Fibroblast of skin of right quadriceps (primary cell): ENCODE results near the gene MMP1.
"Not testable (repeated sequence)": the region's sequence is repeated elsewhere in the genome, so short reads cannot be mapped to it uniquely, and the experiment has no call there.

Experiments
- DNase-seq: peaks from one replicate; pipeline ENCODE4 v3.0.0-alpha.2; 2013

Gene MMP1

GRCh38 chr11:102760344-102761035 lies 37.5 kb downstream of the MMP1 start:
- peak; percentile 97 for DNase-seq

- peak; percentile 55 for DNase-seq
Observed at GRCh38 chr11:102757823-102758549, 40.0 kb downstream of the MMP1 start.

- no peak for DNase-seq
Observed at GRCh38 chr11:102753267-102753666, 44.7 kb downstream of the MMP1 start.

GRCh38 chr11:102751673-102752072 lies 46.3 kb downstream of the MMP1 start:
- DNase-seq, result no peak

- DNase-seq, result no peak
Observed at GRCh38 chr11:102749101-102749722, 48.7 kb downstream of the MMP1 start.

GRCh38 chr11:102746746-102747578 lies 51.0 kb downstream of the MMP1 start:
- not testable (repeated sequence) for DNase-seq
